NCI-H524 (cell line): ENCODE measurements around the gene TBC1D9.
A peak's percentile ranks its signal among the peaks of the same experiment; 100 is the strongest.

ENCODE experiments used
- DNase-seq, 2 experiments: peaks; one replicate each; lab custom pipeline; 2025; lab: John Stamatoyannopoulos, UW

The TBC1D9 gene

DNA sequence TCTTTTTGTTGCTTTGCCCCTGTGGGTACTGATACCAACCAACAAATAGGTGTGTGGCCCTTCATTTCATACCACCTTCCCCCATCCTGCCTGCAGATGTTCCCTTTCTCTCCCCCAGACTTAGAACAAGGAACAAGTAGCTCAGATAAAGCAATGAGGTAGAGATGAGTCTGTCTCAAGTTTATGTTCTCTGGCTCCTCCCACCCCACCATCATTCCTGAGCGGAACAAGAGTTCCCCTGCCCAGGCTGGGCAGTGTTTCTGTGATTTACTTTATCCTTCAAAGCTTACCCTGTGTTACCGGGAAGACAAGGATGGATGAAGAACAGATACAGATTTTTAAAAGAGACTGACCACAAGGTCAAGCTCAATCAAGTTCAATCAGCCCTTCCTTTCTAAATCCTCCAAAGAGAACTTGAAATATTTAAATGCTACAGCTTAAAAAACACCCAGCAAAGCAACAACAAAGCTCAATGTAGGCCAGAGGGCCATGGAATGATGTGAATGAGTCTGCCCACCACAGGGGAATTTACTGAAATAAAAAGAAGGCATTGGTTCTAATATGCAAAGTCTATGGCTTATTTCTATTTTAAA, 107.4 kb downstream of the TBC1D9 start:
- no peak for DNase-seq

DNA sequence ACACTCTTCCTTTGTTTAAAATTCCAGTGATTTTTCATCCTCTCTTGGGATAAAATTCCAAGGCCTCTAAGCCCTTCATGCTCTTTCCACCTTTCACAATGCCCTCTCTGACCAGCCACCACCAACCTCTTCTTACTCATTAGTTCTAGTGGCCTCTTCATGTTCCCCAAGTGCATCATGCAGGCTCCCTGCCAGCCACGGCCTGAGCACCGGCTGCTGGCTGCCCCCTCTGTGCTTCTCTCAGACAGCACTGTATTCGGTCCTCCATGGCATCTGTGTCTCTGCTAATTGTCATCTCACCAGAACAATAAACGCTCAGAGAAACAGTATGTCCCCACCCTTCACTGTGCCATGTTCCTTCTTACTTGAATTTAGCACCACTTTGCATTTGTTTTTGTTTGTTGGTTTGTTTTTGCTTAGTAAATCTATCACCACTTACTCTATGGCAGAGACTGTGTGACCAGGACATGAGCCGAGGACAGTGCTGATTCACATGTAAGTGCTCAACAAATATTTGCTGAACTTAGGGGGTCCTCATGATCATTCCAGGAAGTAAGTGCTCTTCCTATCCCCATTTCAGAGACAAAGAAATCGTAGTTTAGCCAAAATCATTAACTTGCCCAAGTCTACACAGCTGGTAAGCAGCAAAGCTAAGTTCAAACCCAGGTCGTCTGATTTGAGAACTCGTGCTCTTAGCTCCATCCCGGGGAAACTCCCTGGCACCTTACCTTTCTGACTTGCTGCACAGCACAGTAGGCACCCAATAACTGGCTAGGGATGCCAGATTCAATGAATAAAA, 110.4 kb downstream of the TBC1D9 start:
- DNase-seq: no peak

DNA sequence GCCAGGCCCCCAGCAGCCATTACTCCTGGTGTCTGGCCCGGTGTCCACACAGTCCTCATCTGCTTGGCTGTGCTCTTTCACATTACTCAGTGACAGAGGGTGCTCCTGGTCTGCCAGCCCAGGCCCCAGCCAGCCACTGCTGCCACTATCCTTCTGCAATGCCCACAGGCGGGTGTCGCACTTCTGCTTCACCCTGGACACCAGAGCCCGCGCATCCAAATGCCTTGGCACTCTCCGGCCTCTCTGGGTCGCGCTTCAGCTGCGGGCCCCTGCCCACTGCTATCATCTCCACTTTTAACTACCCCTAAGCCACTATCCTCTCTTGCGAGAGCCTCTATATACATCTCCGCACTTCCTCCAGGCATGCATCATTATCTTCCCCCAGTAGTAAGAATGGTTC, 111.0 kb downstream of the TBC1D9 start:
- no peak for DNase-seq

DNA sequence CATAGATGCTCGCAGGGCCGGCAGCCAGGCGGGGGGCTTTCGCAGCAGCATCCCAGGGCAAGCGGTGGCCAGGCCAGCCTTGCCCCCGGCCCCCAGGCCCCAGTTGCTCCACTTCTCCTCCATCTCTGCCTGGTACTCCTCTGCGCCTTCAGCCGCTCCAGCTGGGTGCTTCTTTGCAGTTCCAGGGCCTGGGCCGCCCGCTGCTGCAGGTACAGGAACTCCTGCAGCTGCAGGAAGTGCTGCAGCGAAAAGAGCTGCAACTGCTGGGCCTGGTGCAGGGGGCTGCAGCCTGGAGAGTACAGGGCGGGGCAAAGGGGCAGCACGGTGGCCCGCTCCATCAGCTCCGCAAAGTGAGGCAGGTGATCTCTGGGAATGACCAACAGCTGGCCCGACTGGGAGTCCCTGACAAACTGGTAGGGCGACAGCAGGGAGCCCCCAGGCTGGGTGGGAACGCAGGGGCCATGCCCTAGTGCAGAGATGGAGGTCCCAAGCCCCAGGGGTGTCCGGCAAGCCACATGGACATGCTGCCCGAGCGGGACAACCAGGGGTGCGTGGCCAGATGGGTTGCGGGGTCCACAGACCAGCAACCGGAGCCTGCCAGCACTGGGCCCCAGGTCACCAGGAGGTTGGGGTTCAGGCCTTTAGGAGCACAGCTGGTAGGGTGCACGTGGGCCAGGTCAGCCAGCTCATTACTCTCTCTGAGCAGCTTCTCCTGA, 111.6 kb downstream of the TBC1D9 start:
- DNase-seq: no peak

DNA sequence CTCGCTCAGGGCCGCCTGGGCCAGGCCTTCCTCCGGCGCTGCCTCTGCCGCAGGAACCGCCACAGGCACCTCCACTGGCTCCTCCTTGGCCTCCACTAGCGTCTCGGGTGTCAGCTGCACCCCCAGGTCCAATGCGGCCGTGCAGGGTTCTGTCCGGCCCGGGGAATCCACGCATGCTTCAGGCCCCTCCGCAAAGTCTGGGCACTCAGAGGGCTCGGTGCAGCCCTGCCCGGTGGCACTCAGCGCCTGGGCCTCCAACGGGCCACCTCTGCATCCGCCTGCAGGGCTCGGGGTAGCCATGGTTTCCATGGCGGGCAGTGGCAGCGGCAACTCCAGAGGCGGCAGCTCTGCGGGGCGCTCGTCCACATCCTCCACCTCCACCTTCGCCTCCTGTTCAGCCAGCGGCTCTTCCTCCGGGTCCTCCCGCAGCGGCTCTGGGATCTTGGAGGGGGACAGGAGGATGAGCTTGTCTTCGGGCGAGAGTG, 112.6 kb downstream of the TBC1D9 start:
- DNase-seq: no peak

DNA sequence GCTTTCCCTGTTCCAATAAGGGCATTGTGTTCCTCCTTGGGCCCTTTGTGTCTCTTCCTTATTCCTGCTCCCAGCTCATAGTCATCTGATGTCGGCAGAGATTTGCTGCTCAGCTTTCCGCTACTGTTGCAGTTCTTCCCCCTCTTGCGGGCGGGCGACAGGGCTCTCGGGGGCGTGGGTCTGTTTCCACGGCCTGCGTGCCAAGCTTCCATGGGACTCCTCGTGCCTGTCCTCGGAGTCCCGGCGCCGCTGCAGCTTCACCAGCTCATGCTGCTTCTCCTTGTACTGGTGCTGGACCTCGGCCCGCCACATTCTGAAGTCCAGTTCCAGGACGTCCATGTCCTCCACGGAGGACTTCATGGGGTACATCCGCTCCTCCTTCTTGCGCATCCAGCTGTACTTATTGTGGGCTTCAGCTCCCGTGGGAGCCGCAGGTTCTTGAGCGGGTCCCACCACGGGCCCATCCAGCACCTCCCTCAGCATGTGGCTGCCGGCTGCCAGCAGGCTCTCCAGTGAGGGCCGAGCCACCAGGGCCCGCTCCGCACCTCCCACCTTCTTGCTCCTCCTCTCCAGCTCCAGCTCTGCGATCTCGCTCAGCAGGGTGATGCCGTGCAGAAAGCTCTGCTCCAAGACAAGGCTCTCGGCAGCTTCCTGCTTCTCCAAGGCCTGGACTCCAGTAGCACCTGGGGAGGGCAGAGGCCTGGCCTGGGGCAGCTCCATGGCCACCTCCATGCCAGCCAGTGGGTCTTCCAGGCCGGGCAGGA, 113.3 kb downstream of the TBC1D9 start:
- DNase-seq: no peak

DNA sequence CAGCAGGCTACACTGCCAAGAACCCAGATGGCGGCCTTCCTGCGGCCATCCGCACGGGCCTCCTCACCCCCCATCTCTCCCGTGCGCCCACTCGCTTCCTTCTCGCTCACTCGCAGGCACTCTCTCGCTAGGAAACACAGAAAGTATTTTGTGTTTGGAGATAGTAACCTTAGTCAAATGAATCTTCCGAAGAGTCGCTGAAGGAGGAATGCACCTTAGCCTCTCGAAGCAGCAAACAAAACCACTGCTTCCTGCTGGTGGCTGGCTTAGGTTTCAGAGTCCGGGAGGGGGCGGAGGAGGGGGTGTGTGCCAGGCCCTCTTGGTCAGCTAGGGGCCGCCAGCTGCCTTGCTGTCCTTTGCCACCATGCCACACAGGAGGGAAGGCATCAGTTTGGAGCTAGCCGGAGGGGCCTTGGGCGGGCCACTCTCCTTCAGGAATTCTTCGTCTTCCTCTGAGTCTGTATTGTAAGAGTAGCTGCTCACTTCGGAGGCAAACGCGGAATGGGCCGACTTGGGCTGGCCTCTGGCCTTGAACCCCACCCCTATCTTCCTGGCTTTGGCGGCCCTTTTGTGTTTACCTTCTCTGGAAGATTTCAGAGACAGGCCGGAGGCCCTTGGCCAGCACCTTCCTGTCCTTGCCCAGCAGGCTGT, 114.3 kb downstream of the TBC1D9 start:
- no peak for DNase-seq

DNA sequence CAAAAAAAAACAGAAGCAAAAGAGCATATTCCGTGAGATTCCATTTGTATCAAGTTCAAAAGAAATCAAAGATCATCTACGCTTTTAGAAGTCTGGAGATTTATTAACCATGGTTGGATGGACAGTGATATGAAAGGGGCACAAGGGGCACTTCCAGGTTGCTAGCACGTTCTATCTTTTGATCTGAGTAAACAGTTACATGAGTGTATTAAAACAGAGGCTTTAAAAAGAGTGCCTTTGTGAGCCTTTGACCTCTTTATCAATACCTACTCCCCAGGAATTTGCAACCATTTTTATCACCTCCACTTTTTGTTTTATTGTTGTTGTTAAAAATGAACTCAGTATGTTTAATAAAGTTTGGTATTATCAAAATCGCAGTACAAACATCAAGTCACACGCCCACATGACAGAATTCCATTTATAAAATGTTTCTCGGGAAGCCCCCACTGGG, 115.1 kb downstream of the TBC1D9 start:
- no peak for DNase-seq

DNA sequence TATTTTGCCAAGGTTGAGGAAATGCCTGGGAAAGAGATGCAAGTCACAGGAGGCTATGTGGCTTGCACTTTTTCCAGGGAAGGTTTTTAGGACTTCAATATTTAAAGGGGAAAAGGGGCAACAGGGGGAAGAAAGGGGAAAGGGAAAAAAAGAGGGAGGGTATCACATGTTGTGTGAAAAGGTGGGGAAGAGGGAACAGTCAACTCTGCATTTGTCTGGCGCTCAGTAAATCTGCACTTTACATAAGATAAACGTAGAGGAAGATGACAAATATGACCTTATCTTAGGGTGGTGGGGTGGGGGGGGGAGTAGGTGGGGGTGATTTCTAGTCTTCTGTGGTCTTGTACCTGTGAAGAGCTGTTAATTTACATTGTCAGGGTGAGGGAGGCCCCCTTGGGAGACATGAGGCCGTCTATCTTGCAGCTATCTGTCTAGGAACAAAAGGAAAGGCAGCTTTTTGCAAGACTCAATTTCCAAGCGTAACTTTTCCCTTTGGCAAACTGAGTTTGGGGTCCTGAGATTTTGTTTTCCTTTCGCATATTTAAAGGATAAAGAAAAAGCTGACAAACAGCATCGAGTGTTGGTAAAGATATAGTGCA, 115.9 kb downstream of the TBC1D9 start:
- no peak for DNase-seq

DNA sequence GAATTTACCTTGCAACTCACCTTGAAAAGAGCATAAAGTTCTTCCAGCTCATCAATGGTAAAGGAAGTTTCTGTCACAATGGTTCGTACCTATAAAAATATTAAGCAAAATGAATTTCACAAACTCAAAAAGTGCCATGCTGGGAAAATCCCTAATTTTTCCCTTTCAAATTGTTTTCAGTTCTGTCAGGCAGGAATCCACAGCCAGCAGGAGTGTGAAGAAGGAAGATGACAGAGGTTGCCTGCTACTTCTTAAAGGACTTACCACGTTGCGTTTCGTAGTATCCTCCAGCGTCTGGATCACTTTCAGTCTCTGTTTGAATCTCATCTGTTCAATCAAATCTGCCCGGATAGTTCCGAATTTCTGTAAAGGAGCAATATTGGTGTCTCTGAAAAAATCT, 117.1 kb downstream of the TBC1D9 start:
- no peak for DNase-seq

DNA sequence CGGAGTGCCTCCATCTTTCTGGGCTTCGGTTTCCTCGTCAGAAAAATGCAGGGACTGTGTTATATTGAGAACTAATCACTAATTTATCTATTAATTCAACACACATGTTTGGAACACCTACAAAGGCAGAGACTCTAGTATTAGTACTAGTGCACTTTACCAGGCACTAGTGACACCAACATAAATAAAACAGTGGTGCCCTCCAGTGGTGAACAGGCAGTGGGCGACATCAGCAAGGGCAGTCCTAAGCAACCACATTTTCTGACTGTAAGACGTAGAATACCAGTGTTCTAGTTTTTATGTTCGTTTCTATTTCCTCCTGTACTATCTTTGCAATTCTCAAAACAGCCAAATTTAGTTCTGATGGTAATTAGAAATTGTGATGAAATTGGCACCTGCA, 118.3 kb downstream of the TBC1D9 start:
- peak in 1 of 2 experiments; percentile 47 for DNase-seq

DNA sequence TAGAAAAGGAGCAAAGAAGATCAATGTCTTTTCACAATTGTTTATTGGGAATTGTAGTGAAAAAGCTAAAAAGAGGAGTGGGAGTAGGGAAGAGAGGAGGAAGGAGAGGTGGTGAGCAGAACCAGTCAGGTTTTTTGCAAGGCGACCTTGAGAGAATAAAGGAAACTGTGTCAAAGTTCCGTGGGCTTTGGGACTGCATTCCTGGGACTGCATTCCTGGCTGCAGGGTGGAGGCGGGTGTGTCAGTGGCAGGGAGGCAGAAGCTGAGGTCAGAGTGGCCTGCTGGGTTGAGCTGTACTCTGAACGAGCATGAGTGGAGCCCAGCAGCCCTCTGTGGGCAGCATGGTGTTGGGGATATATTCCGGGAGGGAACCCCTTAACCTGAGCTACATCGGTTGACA, 120.6 kb downstream of the TBC1D9 start:
- DNase-seq: no peak

DNA sequence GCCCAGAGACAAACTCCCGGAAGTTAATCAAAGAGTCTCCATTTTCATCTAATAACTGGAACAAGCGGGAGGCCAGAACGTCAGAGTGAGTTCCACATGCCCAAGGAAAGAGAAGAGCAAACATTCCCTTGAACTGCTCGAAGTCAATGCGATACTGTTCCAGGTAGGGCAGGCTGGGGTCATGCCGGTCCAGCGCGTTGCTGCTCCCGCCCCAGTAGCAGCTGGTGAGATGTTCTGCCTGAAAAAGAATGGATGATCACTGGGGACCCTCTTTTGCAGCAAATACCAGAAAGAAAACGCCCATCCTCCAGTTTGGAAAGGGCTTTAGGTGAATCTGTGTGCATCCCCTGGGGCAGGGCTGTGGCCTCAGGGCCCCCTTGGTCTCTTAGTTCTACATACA, 122.2 kb downstream of the TBC1D9 start:
- no peak for DNase-seq

DNA sequence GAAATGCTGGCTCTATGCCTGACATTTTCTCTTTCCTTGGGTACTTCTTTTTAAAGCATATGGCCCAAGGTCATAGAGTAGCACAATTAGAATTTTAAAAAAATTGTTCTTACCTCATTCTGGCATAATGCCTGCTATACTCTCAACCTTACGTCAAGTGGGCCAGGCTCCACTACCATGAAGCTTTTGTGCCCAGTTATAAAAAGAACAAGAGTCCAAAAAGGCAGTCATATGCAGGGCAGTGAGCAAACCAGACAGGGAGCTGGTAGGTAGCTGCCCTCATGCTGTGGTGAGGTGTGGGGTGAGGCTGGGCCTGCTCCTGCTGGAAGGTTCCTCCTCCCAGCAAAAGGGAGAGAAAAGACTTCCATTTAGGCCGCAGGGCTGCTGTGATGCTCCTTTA, 123.1 kb downstream of the TBC1D9 start:
- no peak for DNase-seq

DNA sequence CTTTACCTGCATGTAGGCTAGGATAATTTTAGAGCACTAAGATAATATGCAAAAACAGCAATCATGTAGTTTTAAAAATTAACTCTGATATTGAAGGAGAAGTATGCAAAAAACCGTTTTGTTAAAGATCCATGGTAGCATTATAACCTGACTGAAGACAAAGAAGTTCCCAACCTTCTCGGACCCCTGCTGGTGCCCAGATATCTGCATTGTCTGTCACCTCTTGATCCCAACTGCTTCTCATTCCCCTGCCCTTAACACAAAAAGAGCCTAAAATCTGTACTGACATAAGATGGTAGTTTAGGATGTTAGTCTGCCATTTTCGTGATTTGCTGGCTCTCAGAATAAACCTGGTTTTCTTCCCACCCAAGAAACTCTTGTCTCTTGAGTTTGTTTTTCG, 125.9 kb downstream of the TBC1D9 start:
- DNase-seq: no peak

DNA sequence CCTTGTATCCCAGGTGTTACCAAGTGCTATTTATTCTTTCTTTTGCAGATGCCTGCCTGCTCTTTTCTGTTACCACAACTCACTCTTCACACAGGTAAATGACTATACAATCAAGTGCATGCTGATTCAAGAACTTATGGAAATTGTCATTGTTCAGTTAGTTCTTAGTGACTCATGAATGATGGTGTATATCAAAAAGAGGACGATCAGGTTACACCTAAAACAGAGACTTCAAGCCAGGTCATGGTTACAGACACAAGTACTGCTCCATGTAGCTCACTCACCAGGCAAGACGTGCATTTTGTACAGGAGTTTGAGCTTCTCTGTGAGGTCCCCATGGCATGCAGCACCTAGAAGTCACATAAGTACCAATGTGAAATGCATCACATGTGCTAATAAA, 128.2 kb downstream of the TBC1D9 start:
- no peak for DNase-seq

DNA sequence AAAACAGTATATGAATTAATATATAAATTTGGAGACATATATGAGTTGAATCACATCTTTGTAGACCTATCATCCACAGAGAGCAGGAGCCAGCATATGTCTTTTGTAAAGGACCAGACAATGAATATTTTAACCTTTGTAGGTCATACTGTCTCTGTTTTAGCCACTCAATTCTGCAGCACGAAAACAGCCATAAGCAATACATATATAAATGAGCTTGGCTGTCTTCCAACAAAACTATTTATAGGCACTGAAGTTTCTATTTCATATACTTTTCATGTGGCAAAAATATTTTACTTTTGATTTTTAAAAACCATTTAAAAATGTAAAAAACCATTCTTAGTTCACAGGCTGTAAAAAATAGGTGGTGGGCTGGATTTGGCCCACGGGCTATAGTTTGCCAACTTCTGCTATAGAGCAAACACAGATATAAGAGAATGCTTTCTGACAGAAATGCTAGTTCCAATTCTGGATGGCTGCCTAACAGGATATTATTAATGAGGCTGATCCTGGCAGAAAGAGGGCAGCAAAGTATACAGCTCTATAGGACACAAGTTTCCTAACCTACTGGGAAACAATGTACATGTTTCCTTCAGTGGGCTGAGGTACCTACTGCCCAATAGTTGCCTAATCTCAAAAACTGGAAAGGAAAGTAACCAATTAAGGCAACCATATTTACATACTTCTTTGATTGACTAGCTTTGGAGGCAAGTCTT, 129.4 kb downstream of the TBC1D9 start:
- DNase-seq: no peak

DNA sequence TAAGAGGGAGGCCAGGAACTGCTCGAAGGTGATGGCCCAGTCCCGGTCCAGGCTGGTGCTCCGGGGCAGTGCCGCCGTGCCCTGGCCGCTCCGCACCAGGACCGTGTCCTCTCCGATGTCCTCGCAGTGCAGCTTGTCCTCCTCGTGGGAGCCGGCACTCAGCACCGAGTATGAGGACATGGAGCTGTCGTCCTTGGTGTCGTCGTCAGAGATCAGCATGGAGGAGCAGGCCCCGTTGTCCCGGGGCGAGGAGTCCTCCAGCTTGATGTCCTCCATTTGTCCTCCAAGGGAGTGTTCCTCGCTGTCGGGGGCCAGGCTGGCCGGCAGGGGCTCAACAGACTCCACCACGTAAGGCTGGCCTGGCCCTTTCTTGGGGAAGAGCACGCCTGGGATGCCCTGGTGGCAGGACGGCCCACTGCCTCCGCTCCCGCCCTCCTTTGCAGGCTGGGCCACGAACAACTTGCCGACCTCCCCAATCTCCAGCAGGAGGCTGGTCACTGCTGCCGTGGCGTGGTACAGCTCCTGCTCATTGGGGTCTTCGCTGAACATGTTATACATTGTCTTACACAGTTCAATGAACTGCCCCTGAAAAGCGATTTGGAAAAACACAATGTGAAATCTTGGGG, 133.7 kb downstream of the TBC1D9 start:
- no peak for DNase-seq

DNA sequence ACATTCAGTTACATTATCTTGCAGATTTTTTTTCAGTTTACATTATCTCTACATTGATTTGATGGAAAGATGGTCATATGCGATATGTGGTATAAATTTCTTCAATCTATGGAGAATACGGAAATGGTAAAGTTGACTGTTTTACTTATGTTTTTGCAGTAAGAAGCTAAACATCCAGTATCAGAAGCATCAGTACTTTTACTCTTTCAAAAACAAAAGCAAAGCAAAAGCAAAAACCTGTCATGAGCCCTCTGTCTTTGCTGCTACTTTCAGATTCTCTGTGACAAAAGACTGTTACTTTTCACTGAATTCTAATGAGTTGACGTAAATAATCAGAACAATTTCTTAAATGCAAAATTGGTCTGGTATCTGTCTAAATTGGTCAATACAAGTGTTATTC, 135.0 kb downstream of the TBC1D9 start:
- DNase-seq: no peak
